Hematopoietic multipotent progenitor cell (in vitro differentiated cells): ENCODE measurements around the gene ARVCF. TPM values are rescaled to one million over a fixed set of nuclear protein-coding genes. Genes with fewer than 3 reads are reported as not detected.

Source experiments
- DNase-seq, 3 donors: peaks; one replicate each; pipeline ENCODE4 v3.0.0-alpha.2; 2011 to 2015; ENCODE audit warnings: low read depth in 2 of 3, low spot score in 2 of 3
- total RNA-seq: library from RNA; depleted of rRNA; stranded (reverse); fragments of >200 nt; gene quantifications from one replicate; pipeline ENCODE4 v1.2.3, GENCODE V29; 2012

ARVCF gene
- total RNA-seq, 1 donor = 60.9 TPM

DNA sequence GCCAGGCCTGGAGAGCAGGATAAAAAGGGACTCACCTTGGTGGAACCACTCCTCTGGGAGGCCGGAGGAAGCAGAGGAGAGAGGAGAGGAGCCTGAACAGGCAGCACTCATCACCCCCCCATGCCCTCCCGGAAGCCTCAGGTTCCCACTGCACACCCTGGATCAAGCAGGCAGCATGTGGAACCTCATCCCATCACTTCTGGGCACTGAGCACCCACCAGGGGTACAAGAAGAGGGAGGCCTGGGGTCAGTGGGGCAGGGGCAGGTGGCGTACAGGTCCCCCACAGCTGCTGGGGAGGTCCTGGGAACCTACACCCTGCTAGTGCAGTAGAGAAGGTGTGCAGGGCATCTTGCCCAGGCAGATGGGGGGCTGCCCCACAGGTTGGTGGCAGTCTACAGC, 40.0 kb downstream of the ARVCF start:
- no peak for DNase-seq

DNA sequence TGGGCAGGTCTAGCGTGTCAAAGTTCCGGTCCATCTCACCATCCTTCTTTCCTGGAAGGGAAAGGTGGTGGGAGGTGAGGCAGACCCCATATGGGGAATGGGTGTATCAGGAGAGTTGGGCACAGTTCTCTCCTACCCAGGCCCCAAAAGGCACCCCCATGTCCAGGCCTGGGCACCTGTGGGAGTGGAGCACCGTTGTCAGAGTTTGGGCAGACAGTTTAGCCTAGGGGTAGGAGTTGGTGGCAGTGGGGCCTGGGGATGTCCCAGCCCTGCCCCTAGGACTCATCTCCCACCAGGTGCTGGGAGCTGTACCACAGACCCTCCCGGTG, 41.0 kb downstream of the ARVCF start:
- DNase-seq = no peak

DNA sequence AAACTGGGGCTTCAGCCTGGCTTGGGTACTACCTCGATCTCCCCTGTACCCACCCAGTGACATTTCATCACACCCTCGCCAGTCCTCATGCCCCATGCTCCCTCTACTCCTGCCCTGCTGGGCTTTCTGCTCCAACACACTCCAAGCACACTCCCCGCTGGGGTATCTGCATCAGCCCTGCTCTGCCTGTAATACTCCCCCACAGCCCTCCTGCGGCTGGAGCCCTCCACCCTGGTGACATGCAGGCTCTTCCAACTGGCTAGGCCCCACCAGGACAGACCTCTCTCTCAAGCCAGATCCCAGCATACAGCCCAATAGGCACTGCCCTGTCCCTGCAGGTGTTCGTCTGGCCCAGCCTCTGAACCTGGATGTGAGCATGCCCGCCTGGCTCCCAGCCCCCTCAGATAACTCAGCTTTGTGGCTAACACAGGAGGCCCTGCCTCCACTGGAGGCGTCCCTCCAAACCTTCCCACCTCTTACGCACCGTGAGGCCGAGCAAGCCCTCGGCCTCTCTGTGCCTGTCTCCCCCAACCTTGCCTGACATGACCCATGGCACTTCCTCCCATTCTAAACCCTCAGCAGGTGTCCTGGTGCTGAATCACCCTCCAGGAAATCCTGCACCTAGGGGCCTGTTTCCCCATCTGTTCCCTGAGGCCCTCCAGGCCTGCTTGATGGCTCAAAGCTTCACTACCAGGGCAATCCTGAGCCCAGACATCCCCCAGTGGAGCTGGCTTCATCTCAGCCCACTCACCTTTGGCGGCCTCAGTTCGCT, 41.5 kb downstream of the ARVCF start:
- peak in 2 of 3 donors; percentile 92 to 94 for DNase-seq

DNA sequence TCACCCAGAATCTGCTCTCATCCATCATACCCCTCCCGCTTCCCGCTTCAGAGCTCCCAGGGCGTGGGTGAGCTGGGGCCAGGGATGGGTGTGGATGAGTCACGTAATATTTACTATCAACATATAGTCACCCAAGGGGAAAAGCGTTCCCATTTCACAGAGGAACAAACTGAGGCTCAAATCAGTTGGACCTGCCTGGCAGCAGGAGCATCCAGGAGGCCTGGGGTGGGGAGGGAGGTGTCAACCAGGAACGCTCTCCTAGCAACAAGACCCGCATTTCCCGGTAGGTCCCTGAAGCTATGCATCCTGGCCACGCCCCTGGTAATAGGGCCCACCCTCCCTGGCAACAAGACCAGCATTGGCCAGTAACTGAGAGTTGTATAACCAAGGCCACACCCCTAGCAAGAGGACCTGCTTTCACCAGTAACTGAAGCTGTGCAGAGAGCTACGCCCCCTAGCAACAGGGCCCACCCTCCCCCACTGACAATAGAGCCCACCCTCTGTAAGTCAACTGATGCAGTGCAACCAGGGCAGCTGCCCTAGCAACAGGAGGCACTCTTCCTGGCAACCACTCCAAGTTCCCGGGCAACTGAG, 42.3 kb downstream of the ARVCF start:
- DNase-seq = peak in 2 of 3 donors; percentile 86 to 93

DNA sequence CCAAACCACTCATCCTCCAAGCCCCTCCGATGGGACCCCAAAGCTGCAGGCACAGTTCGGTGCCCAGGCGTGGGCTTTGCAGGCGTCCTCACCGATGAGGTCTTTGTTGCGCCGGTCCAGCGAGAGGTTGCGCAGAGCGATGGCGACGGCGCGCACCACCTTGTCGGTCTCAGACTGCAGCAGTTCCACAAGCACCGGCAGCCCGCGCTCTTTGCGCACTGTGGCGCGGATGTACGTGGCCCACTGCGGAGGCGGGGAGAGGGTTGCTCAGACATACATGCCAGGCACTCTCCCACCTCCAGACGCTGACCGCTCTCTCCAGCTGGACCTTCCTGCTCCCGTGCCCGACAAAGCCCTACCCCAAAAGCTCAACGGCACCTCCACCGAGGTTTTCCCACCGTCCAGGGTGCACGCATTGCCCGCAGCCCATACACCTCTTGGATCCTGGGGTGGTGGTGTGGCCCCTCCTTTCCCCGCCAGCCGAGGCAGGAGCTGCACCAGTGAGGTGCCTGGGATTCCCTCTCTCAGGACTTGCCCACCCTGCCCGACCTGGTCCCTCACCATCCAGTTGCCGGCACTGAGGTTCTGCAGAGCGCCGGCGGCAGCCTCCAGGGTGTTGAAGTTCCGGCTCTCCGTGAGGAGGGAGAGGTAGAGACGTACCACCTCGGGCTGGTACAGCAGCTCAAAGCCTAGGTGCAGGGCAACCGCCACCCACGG, 42.9 kb downstream of the ARVCF start:
- DNase-seq = no peak

DNA sequence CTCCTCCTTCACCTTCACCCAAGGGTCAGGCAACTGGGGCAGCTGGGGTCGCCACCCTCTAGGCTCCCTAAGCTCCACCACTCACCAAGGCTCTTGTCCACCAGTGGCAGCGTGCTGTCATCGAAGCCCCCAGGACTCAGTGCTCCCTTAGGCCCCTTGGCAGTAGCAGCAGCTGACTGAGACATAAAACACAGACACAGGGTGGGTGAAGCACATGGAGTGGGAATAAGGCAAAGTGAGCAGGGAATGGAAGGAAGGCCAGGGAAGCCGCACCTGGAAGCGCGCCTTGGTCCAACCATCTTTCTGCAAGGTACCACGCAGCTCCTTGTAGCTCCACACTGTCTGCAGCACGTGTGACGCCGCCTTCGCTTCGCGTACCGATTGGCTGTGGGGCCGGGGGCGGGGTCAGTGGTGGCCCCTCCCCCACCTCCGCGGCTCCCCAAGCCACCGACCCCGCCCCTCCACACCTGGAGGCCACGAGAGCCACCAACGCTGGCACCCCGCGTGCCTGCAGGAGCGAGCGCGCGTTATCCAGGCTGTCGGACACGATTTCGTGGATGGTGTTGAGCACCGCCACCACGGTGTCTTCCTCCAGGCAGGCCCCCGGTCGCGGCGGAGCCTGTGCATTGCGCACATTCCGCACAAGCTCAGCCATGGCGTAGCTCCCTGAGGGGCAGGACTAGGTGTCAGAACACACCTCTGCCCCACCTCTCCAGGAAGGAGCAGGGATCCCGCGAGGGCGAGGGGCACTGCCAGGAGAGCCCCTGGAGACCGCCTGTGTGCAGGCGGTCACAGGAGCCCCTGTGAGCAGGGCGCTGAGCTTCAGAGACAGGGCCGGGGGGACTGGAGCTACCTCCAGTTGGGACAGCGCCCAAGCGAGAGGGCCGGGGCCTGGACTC, 43.7 kb downstream of the ARVCF start:
- no peak for DNase-seq

DNA sequence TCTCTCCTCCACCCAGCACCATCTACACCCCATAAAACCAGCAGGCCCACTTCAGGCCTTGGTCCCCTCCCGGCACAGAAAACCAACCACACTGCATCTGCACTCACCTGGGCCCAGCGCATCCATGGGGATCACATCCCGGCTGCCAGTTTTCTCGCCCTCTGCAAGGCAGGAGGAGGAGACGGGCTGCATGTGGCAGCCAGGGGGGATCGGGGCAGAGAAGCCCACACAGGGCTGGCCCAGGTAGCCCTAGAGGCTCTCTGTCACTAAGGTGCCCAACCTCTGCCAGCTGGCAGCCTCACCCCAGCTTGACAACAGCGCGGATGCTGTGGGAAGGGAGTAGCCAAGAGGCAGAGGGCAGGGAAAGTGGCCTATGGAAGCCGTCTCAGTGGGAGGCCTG, 44.4 kb downstream of the ARVCF start:
- DNase-seq = no peak

DNA sequence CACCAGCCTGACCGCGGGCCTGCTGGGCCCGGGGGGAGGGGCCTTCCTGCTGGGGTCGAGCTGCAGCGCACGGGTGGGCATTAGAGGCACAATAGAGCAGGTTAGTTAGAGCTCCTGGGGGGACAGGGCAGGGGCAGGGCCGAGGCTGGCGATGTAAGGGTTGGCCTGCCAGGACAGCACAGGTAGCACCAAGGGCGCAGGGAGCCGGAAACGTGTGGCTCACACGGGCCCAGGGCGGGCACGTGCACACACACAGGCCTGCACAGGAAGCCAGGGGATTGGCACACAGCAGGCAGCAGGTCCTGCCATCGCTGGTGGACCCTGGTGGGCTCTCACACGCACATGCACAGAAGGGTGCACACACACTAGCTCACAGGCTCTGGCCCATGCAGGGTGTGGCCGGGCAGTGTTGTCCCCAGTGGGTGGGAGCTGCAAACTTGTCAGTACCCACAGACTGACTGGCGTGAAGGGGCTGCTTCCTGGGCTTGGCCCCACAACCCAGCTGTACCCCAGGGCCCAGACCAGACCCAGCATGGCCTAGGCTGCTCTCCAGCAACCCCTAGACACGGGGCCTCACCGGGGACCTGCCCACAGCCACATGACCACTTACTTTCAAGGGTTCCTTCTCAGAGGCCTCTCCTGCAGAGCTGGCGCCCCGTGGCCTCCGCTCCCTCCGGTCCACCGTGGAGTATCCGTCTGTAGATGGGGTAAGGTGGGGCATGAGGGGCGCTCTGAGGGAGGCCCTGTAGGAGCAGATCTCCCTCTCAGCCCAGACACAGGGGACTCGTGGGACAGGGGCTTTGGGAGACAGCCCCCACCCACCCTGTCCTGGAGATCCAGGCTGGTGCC, 45.1 kb downstream of the ARVCF start:
- peak in 1 of 3 donors; percentile 17 for DNase-seq

DNA sequence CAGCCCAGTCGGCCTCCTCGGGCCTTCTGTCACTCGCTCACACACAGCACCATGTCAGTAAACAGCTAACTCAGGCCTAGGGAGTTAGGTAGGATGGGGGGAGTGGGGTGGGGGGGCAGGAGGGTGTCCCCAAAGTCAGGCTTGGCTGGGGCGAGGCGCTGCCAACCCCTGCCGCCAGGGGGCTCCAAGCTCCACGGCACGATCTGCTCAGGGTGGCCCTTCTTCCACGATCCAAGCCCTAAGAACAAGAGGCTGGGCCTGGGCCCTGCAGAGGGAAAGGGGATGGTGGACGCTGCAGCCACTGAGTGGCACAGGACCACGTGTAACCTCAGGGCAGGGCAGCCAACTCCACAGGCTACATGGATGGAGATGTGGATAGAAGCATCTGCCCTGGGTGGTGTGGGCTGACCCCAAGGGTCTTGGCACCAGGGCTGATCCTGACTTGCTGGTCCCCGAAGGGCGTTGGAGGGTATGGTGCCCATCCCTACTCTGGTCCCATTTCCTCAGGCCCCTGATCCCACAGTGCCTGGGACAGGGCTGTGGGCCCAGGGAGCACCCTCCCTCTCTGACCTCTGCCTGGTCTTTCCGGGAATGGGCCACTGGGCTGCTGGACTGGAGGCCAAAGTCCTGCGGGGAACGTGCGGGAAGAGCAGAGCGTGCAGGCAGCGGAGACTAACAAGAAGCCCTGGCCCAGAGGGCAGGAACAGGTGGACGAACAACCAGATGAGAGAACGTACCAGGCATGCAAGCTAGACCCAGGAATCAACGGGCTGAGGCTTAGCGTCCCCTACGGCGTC, 45.9 kb downstream of the ARVCF start:
- DNase-seq = peak; percentile 61 to 80 (median 69)

DNA sequence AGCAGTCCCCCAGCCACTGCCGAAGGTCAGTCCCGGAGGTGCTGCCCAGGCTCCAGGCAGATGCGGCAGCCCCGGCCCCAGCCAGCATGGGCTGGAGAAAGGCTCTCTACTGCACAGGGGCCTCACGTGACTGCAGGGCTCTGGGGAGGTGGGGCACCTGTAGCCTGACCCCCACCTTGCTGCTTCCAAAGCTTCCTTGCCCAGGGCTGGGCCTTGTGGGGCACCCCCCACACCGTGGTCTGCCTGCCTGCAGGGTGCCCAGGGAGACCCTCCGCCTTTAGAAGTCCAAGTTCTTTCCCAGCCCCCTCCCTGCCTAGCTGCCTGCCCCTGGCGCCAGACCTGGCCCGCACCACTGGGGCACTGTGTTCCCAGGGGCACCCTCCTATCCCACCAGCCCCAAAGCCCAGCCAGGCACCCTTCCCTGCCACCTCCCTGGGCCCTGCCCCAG, 46.6 kb downstream of the ARVCF start:
- DNase-seq = no peak

DNA sequence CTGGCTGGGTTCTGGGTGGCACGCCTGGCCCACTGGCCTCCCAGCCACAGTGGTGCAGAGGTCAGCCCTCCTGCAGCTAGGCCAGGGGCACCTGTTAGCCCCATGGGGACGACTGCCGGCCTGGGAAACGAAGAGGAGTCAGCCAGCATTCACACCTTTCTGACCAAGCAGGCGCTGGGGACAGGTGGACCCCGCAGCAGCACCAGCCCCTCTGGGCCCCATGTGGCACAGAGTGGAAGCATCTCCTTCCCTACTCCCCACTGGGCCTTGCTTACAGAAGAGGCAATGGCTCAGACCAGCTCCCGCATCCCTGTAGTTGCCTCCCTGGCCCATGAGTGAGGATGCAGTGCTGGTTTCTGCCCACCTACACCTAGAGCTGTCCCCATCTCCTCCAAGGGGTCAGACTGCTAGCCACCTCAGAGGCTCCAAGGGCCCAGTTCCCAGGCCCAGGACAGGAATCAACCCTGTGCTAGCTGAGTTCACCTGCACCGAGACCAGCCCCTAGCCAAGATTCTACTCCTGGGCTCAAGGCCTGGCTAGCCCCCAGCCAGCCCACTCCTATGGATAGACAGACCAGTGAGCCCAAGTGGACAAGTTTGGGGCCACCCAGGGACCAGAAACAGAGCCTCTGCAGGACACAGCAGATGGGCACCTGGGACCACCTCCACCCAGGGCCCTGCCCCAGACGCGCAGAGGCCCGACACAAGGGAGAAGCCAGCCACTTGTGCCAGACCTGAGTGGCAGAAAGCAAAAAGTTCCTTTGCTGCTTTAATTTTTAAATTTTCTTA, 47.3 kb downstream of the ARVCF start:
- no peak for DNase-seq

DNA sequence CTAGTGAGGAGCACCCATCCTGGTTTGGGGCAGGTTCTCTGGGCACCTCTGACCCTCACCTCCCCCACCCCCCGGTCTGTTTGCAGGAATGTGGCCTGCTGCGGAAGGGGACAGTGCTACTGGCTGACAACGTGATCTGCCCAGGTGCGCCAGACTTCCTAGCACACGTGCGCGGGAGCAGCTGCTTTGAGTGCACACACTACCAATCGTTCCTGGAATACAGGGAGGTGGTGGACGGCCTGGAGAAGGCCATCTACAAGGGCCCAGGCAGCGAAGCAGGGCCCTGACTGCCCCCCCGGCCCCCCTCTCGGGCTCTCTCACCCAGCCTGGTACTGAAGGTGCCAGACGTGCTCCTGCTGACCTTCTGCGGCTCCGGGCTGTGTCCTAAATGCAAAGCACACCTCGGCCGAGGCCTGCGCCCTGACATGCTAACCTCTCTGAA, 48.2 kb downstream of the ARVCF start:
- DNase-seq = no peak

DNA sequence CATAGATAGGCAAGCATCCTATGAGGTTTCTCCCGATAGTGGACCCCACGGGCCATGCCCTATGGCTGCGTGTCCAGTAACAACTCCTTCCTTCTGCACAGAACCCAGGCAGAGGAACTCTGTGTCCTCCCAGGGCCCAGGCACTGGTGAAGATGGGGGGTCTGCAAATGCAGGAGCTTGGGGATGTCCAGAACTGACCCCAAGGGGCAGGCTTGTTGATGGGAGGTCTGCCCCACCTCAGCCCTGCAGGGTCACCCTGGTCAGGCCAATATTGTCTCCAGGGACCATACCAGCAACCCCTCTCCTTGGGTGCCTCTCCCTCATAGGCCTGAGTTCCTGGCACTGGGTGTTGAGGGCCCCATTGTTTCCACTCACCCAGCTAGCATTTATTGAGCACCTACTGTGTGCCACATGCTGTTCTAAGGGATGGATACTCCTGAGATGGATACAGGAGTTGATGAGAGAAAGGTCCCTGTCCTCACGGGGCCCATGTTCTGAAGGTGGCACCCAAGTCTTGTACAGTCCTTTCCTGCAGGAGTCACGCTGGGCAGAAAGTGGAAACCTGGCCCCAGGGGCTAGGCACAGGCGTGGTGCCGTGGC, 48.7 kb downstream of the ARVCF start:
- DNase-seq = no peak

DNA sequence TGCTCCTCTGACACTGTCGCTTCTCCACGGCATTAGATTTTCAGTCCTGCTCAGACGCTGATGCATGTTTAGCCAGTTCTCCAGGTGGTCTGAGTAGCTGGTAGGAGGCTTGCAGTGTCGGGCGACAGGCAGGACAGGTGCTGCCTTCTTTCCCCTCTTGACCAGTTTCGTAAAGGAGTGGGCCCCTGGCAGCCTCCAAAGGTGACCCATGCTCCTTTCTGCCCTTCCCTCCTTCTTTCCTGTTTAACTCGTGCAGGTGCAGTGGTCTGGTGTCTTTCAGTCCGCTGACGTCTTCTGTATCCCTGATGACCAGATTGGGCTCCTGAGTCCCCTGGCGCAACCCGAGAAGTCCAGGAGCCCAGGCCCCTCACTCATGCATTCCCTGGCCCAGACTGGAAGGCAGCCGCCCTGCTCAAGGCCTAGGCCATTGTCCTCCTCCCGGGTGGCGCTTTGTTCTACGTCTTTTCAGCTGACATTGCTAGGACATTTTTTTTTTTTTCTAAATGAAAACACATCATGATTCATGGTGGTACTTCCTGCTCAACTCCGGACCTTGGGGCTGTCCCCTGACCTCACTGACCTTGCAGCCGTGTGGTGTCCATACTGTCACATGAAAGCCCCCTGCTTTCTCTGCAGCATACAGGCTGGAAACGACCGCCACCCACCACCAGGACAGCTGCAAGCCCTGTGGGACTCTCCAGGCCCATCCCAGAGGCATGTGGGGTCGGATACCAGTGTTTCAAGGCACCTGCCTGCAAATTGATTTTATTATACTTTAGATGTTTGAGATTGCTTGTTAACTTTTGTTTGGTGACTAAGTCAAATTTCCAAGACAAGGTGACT, 49.5 kb downstream of the ARVCF start:
- DNase-seq = no peak

DNA sequence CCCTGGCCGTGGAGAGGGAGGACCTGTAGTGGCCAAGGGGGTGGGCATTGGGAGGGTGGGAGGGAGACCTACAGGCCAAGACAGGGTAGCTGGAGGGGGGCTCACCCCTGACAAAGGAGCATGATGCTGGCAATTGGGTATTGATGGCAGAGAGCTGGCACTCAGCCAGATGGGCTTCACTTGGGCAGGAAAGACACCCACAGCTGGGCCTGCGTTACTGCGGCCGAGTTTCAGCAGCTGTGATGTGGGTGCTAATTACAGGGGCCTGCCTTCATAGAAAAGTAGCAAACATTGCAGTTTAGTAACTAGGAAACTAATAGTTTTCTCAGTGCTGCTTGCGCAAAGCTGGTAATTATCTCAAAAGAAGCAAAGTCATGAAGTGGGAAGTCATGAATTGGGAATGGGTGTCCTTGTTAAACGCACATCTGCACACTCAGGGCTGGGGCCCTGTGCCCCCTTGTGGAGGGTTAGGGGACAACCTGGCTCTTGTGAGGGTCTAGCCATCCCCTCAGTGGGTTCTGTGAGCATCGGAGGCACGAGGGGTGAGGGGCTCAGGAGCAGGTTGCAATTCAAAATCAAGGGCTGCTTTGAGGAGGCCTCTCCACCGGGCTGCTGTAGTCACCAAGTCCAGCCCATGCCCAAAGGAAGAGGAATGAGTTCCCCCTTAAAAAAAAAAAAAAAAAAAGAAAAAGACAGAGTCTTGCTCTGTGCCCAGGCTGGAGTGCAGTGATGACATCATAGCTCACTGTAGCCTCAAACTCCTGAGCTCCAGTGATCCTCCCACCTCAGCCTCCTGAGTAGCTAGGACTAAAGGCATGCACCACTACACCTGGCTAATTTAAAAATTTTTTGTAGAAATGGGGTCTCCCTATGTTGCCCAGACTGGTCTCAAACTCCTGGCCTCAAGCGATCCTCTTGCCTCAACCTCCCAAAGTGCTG, 50.6 kb downstream of the ARVCF start:
- DNase-seq = peak in 1 of 3 donors; percentile 59
